ENCODE results near the gene TSPAN18.

GRCh38 chr11:44832452-44832851, 105.7 kb downstream of the TSPAN18 start:
- TF ChIP-seq CTCF (IDR thresholded peaks at IDR 0.05), result no peak
- TF ChIP-seq POLR2A (IDR thresholded peaks at IDR 0.05), result no peak

Data from thyroid gland (tissue), 4 donors.